Neuronal stem cell (in vitro differentiated cells): ENCODE measurements around the gene TMEM208.

Experiments
- DNase-seq: peaks from one replicate; pipeline ENCODE4 v3.0.0-alpha.2; 2013; ENCODE audit warnings: low spot score
- H2AFZ ChIP-seq: one replicate; pipeline ENCODE4 v1.6.1; 2013; ENCODE audit warnings: mild to moderate bottlenecking, low read length, inconsistent platforms
- H2AK5ac ChIP-seq: 2 replicates; pipeline ENCODE4 v1.6.1; 2013; ENCODE audit warnings: low read depth, mild to moderate bottlenecking, inconsistent platforms, low read length, moderate library complexity, mixed read lengths
- H2BK120ac ChIP-seq: 2 replicates; pipeline ENCODE4 v1.6.1; 2013; ENCODE audit warnings: low read depth, mild to moderate bottlenecking, inconsistent platforms, low read length, moderate library complexity, mixed read lengths
- H2BK12ac ChIP-seq: one replicate; pipeline ENCODE4 v1.6.1; 2013; ENCODE audit warnings: low read length, inconsistent platforms
- H2BK15ac ChIP-seq: 2 replicates; pipeline ENCODE4 v1.6.1; 2013; ENCODE audit warnings: mild to moderate bottlenecking, low read length, inconsistent platforms, mixed read lengths
- H2BK5ac ChIP-seq: one replicate; pipeline ENCODE4 v1.6.1; 2013; ENCODE audit warnings: inconsistent platforms, mild to moderate bottlenecking, low read length, moderate library complexity
- H3K14ac ChIP-seq: one replicate; pipeline ENCODE4 v1.6.1; 2013; ENCODE audit warnings: low read length, inconsistent platforms
- H3K18ac ChIP-seq: 2 replicates; pipeline ENCODE4 v1.6.1; 2013; ENCODE audit warnings: low read length, inconsistent platforms
- H3K23ac ChIP-seq: 2 replicates; pipeline ENCODE4 v1.6.1; 2013; ENCODE audit warnings: low read depth, mild to moderate bottlenecking, mixed read lengths, low read length, inconsistent platforms; ENCODE audit not compliant: poor library complexity
- H3K27ac ChIP-seq: replicated peaks from 3 replicates; pipeline ENCODE4 v1.5.1; 2013; ENCODE audit warnings: low read length, inconsistent platforms
- H3K27me3 ChIP-seq, 3 experiments: 2 replicates each; pipeline ENCODE4 v1.6.1; 2013; ENCODE audit warnings: low read length in 3 of 3, mild to moderate bottlenecking in 2 of 3, inconsistent platforms in 1 of 3, low read depth in 1 of 3, mixed read lengths in 1 of 3, moderate library complexity in 1 of 3; ENCODE audit not compliant: control insufficient read depth in 3 of 3, insufficient read depth in 3 of 3
- H3K36me3 ChIP-seq, 2 donors: replicated peaks in 1 of 2; 2 replicates each; pipeline ENCODE4 v1.6.1; 2013; ENCODE audit warnings: low read length in 2 of 2; ENCODE audit not compliant: control insufficient read depth in 2 of 2, insufficient read depth in 2 of 2
- H3K4ac ChIP-seq: 2 replicates; pipeline ENCODE4 v1.6.1; 2013; ENCODE audit warnings: inconsistent platforms, mild to moderate bottlenecking, low read length, moderate library complexity
- H3K4me1 ChIP-seq, 2 donors: 1 replicate in 1 of 2; 2 replicates in 1 of 2; pipeline ENCODE4 v1.6.1; 2013; ENCODE audit warnings: low read length in 2 of 2, low read depth in 1 of 2; ENCODE audit not compliant: control insufficient read depth in 2 of 2, insufficient read depth in 1 of 2
- H3K4me2 ChIP-seq: one replicate; pipeline ENCODE4 v1.6.1; 2013; ENCODE audit warnings: mild to moderate bottlenecking, low read length, inconsistent platforms; ENCODE audit not compliant: insufficient read depth, poor library complexity, severe bottlenecking
- H3K4me3 ChIP-seq, 2 donors: 2 replicates each; pipeline ENCODE4 v1.5.1; 2013; ENCODE audit warnings: low read length in 2 of 2, mild to moderate bottlenecking in 2 of 2, inconsistent platforms in 1 of 2, moderate library complexity in 1 of 2
- H3K79me1 ChIP-seq: one replicate; pipeline ENCODE4 v1.6.1; 2013; ENCODE audit warnings: low read depth, mild to moderate bottlenecking, inconsistent platforms, low read length, moderate library complexity
- H3K9ac ChIP-seq: one replicate; pipeline ENCODE4 v1.6.1; 2013; ENCODE audit warnings: mild to moderate bottlenecking, low read depth, low read length, inconsistent platforms; ENCODE audit not compliant: poor library complexity
- H3K9me3 ChIP-seq, 2 donors: replicated peaks in 1 of 2; 2 replicates each; pipeline versions ENCODE3 to v1.6.1; 2013; ENCODE audit warnings: low read length in 2 of 2, mild to moderate bottlenecking in 2 of 2, inconsistent platforms in 1 of 2, low read depth in 1 of 2, mixed read lengths in 1 of 2, moderate library complexity in 1 of 2; ENCODE audit not compliant: control insufficient read depth in 2 of 2, insufficient read depth in 1 of 2
- H4K8ac ChIP-seq: one replicate; pipeline ENCODE4 v1.6.1; 2013; ENCODE audit warnings: low read depth, mild to moderate bottlenecking, inconsistent platforms, low read length, moderate library complexity
- H4K91ac ChIP-seq: one replicate; pipeline ENCODE4 v1.6.1; 2013; ENCODE audit warnings: low read length, low read depth, mild to moderate bottlenecking, inconsistent platforms; ENCODE audit not compliant: poor library complexity
- WGBS, 2 donors: extraction: QIAGEN DNeasy Blood & Tissue Kit; methylation state at CpG; one replicate each; pipeline ENCODE4 v1.1.7; 2013; ENCODE audit warnings: missing lambda C conversion rate in 2 of 2, mixed read lengths in 1 of 2; ENCODE audit not compliant: insufficient read length in 2 of 2, insufficient replicate concordance in 1 of 2; ENCODE audit errors: extremely low coverage in 2 of 2; 5-methylcytosine and 5-hydroxymethylcytosine counted together

TMEM208 gene

GRCh38 chr16:67252609-67253497, 25.9 kb downstream of the TMEM208 start:
- Histone ChIP-seq H2AK5ac (peak overlapping the region; percentile 47), H3K27ac (no peak overlapping the region), H3K23ac (no peak overlapping the region), H2BK12ac (no peak overlapping the region), H3K4me2 (no peak overlapping the region), H3K14ac (no peak overlapping the region), H4K8ac (no peak overlapping the region), H3K9me3 (no peaks in the 10 kb centered on the region), H2AFZ (no peak overlapping the region), H3K4me3 (no peak overlapping the region), H3K36me3 (no peaks in the 10 kb centered on the region), H3K4ac (peak overlapping the region; percentile 38), H3K27me3 (peaks cover 0 to 29% (median 7%) of the 10 kb centered on the region in 3 experiments), H3K4me1 (peaks cover 16% of the 10 kb centered on the region in 2 donors), H2BK5ac (no peak overlapping the region), H3K9ac (peak overlapping the region; percentile 34), H2BK120ac (peak overlapping the region; percentile 48), H3K79me1 (no peaks in the 10 kb centered on the region), H3K18ac (peak overlapping the region; percentile 19), H2BK15ac (no peak overlapping the region), H4K91ac (no peak overlapping the region)
- WGBS, 2 donors: no CpG with 5 or more reads among the region's 4 CpGs
- DNase-seq: no peak

- Histone ChIP-seq H2AK5ac (peak overlapping the region; percentile 35), H3K27ac (no peak overlapping the region), H3K4me1 (peaks cover 0 to 2% of the 10 kb centered on the region in 2 donors), H2BK120ac (no peak overlapping the region), H2AFZ (no peak overlapping the region), H2BK12ac (no peak overlapping the region), H3K4ac (no peak overlapping the region), H3K36me3 (no peaks in the 10 kb centered on the region), H3K18ac (no peak overlapping the region), H3K4me2 (no peak overlapping the region), H3K9ac (peak overlapping the region; percentile 67), H2BK5ac (peak overlapping the region; percentile 22), H3K14ac (no peak overlapping the region), H4K8ac (peak overlapping the region; percentile 90), H3K4me3 (no peak overlapping the region), H3K79me1 (peaks cover 2% of the 10 kb centered on the region), H3K9me3 (no peaks in the 10 kb centered on the region), H3K23ac (peak overlapping the region; percentile 75), H2BK15ac (no peak overlapping the region), H4K91ac (peak overlapping the region; percentile 56), H3K27me3 (peaks cover 0 to 8% (median 0%) of the 10 kb centered on the region in 3 experiments)
- no peak for DNase-seq
- whole genome bisulfite sequencing, 2 donors: no CpG with 5 or more reads among the region's 18 CpGs
These were observed 28.0 kb downstream of the TMEM208 start for GRCh38 chr16:67254801-67255552.

DNA sequence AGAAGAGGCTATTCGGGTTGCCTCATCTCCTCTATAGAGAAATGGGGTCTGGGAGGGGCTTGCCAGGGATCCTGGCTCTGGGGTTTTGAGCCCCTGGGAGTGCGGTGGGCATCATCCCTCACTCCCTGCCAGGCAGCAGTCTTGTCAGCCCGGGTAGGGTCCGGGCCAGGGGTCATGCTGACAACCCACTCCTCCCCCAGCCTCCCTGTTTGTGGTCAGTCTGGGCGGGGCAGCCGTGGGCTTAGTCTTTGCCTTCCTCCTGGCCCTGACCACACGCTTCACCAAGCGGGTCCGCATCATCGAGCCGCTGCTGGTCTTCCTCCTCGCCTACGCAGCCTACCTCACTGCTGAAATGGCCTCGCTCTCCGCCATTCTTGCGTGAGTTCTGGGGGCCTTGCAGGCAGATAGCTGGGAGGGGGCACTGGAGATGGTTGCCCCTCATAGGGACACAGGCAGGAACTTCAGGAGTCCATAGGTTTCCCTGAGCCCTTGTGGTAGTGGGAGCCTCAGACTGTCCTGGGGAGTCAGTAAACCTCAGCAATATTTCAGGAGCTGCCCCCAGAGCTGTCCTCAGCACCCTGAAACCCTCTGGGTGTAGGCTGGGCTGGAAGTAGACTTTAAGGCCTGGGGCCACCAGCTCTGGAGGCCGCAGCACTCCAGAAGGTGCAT, 28.8 kb downstream of the TMEM208 start:
- peak overlapping the region; percentile 51 for H3K14ac ChIP-seq
- H3K18ac ChIP-seq: no peak overlapping the region
- H3K9me3 ChIP-seq: no peaks in the 10 kb centered on the region
- no peak overlapping the region for H3K4me2 ChIP-seq
- no peak overlapping the region for H2BK12ac ChIP-seq
- no peaks in the 10 kb centered on the region for H3K36me3 ChIP-seq
- peak overlapping the region; percentile 82 for H3K23ac ChIP-seq
- DNase-seq: no peak
- H2AFZ ChIP-seq: no peak overlapping the region
- no peak overlapping the region for H4K91ac ChIP-seq
- peaks cover 2% of the 10 kb centered on the region for H3K79me1 ChIP-seq
- peak overlapping the region; percentile 42 for H3K4ac ChIP-seq
- H2BK120ac ChIP-seq: no peak overlapping the region
- WGBS, 2 donors: no CpG with 5 or more reads among the region's 17 CpGs
- no peak overlapping the region for H3K9ac ChIP-seq
- H3K27ac ChIP-seq: no peak overlapping the region
- no peak overlapping the region for H3K4me3 ChIP-seq
- H2BK5ac ChIP-seq: peak overlapping the region; percentile 32
- H4K8ac ChIP-seq: no peak overlapping the region
- no peak overlapping the region for H2BK15ac ChIP-seq
- H3K4me1 ChIP-seq: no peaks in the 10 kb centered on the region
- H3K27me3 ChIP-seq: peaks cover 0 to under 1% (median 0%) of the 10 kb centered on the region in 3 experiments
- no peak overlapping the region for H2AK5ac ChIP-seq
